ENCODE data around the gene TENM3.

GRCh38 chr4:182694551-182694950, 451.3 kb downstream of the TENM3 start:
- TF ChIP-seq CTCF (IDR thresholded peaks at IDR 0.05; ENCODE audit: low read length) (no peak), EZH2phosphoT487 (IDR thresholded peaks at IDR 0.05; ENCODE audit: low read length) (no peak), EZH2 (optimal IDR thresholded peaks at IDR 0.05; ENCODE audit: low read depth, low read length) (no peak)

Measured in MM.1S (cell line).